ENCODE measurements around the gene MCC.

MCC gene

DNA sequence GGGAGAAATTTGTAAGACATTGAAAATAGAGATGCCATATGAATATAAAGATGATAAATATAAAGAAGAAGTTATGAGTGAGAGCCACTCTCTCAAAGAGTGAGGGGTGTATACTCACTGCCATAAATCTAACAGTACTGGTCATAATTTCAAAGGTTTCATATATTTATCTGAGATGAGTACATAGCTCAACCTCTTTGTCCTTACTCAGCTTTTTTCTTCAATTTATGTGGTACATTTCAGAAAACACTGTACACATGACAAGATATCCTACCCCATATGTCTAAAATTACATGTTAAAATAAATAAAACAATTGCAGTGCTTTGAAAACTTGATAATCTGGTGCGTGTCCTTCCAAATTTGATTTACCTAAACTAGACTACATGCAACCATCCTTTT, 5.2 kb upstream of the MCC start:
- H3K4me3 ChIP-seq (ENCODE audit: low read depth, low read length), result no peak overlapping the region
- no peak for DNase-seq (ENCODE audit: low read depth)
- TF ChIP-seq, protein P1, sequence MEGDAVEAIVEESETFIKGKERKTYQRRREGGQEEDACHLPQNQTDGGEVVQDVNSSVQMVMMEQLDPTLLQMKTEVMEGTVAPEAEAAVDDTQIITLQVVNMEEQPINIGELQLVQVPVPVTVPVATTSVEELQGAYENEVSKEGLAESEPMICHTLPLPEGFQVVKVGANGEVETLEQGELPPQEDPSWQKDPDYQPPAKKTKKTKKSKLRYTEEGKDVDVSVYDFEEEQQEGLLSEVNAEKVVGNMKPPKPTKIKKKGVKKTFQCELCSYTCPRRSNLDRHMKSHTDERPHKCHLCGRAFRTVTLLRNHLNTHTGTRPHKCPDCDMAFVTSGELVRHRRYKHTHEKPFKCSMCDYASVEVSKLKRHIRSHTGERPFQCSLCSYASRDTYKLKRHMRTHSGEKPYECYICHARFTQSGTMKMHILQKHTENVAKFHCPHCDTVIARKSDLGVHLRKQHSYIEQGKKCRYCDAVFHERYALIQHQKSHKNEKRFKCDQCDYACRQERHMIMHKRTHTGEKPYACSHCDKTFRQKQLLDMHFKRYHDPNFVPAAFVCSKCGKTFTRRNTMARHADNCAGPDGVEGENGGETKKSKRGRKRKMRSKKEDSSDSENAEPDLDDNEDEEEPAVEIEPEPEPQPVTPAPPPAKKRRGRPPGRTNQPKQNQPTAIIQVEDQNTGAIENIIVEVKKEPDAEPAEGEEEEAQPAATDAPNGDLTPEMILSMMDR (IDR thresholded peaks at IDR 0.05; ENCODE audit: low read depth, low read length, missing control alignments), result no peak

DNA sequence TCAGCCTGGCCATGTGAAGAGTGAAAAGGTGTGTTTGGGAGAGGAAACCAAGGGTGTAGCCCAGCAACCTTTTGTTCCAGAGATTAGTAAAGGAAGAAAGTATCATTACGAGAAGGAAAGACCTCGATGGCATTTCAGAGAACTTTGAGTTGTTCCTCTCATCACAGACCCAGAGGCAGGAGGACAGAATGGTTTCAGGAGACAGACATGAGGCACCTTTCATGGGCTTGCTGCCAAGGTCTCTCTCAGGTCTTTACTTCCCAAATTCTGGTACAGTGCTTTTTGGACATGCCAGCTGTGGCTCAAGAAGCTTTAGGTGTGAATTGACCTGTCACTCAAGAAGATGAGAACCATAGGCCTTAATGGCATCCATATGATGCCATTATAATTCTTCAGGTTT, 2.8 kb upstream of the MCC start:
- DNase-seq (ENCODE audit: low read depth), result no peak
- no peak overlapping the region for H3K4me3 ChIP-seq (ENCODE audit: low read depth, low read length)
- TF ChIP-seq, protein P1 (IDR thresholded peaks at IDR 0.05; ENCODE audit: low read depth, low read length, missing control alignments), result no peak

DNA sequence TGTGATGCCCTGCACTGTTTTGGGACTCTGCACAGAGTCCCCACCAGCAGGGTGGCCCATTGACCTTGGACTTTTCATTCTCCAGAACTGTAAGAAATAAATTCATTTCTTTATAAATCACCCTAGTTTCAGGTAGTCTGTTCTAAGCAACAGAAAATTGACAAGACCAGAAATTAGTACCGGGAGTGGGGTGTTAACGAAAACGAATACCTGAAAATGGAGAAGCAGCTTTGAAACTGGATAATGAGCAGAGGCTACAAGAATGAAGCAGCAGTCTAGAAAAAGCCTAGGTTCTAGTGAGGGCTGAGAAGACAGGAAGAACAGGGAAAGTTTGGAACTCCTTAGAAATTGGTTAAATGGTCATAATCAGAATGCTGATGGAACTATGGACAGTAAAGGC, 2.1 kb upstream of the MCC start:
- TF ChIP-seq, protein P1 (IDR thresholded peaks at IDR 0.05; ENCODE audit: low read depth, low read length, missing control alignments), result no peak
- no peak for DNase-seq (ENCODE audit: low read depth)
- no peak overlapping the region for H3K4me3 ChIP-seq (ENCODE audit: low read depth, low read length)

DNA sequence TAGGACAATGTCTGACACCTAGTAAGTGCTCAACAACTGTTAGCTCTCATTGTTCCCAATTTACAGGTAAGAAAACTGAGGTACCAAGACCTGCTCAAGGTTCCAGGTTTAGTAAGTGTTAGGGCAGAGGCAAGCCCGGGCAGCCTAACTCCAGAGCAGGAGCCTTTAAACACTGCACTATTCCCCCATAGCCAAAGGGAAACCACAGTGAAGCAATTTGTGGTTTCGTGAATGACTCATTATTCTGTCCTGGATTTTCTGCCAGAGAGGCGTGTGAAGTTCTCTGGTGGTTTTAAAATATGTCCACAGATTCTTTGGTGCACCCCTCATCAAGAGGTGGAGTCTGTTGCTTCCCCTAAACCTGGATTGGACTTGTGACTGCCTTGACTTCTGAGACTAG, 1.0 kb upstream of the MCC start:
- no peak for DNase-seq (ENCODE audit: low read depth)
- TF ChIP-seq, protein P1 (IDR thresholded peaks at IDR 0.05; ENCODE audit: low read depth, low read length, missing control alignments), result no peak
- H3K4me3 ChIP-seq (ENCODE audit: low read depth, low read length), result no peak overlapping the region

DNA sequence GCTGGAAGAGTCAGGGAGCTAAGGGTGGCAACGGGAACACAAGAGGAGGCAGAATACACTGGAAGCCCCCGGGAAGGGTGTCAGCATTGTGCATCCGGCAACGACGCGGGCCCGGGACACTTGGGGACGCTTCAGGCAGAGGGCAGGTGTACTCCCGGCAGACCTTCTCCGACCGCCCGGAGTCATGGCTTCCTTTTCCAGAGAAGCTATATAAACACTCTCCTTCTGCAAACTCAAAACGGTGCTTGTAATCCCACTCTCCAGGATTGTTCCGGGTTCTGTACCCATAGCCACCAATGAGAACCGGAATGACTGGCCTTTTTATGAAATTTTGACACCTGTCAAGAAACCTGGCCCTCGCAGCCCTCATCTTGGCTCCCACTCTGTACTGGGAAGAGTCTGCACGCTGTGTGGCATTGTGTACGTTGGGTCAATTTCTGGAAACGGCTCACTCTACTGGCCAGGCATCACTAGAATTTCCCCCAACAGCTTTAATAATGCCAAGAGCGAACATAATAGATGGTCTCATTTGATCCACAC, 462 bp upstream of the MCC start:
- no peak for DNase-seq (ENCODE audit: low read depth)
- H3K4me3 ChIP-seq (ENCODE audit: low read depth, low read length), result peak overlapping the region; percentile 27
- TF ChIP-seq, protein P1 (IDR thresholded peaks at IDR 0.05; ENCODE audit: low read depth, low read length, missing control alignments), result no peak

DNA sequence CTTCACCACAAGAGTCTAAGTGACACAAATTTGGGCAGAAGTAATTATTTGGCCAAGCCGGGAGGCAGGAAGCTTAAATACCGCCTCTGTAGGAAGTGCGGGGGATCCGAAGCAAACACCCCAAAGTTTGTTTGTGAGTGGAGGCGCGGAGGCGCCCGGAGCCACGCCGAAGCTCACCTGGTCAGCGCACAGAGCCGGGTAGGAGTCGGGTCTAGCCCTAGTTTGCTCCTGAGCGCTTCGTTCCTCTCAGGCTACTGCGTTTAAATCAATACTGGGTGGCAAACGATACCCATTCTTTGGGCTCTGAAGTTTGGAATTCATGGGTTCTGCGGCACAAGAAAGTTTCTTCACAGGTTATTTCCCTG, 855 bp downstream of the MCC start:
- no peak for DNase-seq (ENCODE audit: low read depth)
- TF ChIP-seq, protein P1 (IDR thresholded peaks at IDR 0.05; ENCODE audit: low read depth, low read length, missing control alignments), result no peak
- no peak overlapping the region for H3K4me3 ChIP-seq (ENCODE audit: low read depth, low read length)

DNA sequence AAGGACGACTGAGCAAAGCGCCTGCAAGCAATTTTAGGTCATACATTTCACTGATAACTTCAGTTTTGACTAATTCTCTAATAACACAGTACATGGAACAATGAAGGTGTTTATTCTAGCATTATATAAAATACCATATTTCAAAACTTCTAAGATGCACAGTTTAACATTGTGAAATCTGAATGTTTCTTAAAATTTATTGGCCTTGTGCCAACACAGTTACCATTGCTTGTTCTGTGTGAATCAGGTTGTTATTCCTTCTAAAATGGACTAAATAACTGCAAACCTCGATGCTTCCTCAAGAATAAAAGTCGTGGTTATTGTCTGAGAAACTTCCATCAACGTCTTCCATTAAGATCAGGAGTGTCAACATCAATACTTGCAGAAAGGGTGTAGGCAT, 8.0 kb downstream of the MCC start:
- no peak overlapping the region for H3K4me3 ChIP-seq (ENCODE audit: low read depth, low read length)
- DNase-seq (ENCODE audit: low read depth), result no peak
- TF ChIP-seq, protein P1 (IDR thresholded peaks at IDR 0.05; ENCODE audit: low read depth, low read length, missing control alignments), result no peak
